ENCODE results near the gene GPRC5A. TPM values are rescaled to one million over a fixed set of nuclear protein-coding genes. Genes with fewer than 3 reads are reported as not detected.

The GPRC5A gene
- total RNA-seq, 1 donor from 2014 or later: not detected

- Mint-ChIP-seq H3K36me3 (ENCODE audit: unreplicated experiment) (no peaks in the 10 kb centered on the region), H3K27ac (ENCODE audit: unreplicated experiment) (no peak overlapping the region), H3K9me3 (ENCODE audit: unreplicated experiment) (no peaks in the 10 kb centered on the region), H3K4me3 (ENCODE audit: unreplicated experiment) (no peak overlapping the region), H3K4me1 (ENCODE audit: low read depth, unreplicated experiment) (no peaks in the 10 kb centered on the region), H3K27me3 (ENCODE audit: unreplicated experiment) (no peaks in the 10 kb centered on the region)
- DNase-seq: peak; percentile 20
- no peak for TF ChIP-seq CTCF (IDR thresholded peaks at IDR 0.05; ENCODE audit: partially characterized antibody, unreplicated experiment)
These were observed 13.4 kb upstream of the GPRC5A start for GRCh38 chr12:12877781-12878455.

DNA sequence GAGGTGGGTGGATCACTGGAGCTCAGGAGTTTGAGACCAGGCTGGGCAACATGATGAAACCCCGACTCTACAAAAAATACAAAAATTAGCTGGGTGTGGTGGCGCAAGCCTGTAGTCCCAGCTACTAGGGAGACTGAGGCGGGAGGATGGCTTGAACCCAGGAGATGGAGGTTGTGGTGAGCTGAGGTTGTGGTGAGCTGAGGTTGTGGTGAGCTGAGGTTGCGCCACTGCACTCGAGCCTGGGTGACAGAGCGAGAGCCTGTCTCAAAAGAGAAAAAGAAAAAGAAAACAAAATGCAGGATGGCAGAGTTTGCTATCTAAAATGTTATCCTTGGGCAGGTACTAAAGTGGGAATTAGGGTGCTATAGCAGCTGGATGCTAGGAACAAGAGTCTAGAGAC is 10.8 kb upstream of the GPRC5A start:
- Mint-ChIP-seq H3K9me3 (ENCODE audit: unreplicated experiment) (peaks cover 2% of the 10 kb centered on the region), H3K36me3 (ENCODE audit: unreplicated experiment) (no peaks in the 10 kb centered on the region), H3K27me3 (ENCODE audit: unreplicated experiment) (no peaks in the 10 kb centered on the region), H3K4me3 (ENCODE audit: unreplicated experiment) (no peak overlapping the region), H3K4me1 (ENCODE audit: low read depth, unreplicated experiment) (no peaks in the 10 kb centered on the region), H3K27ac (ENCODE audit: unreplicated experiment) (no peak overlapping the region)
- TF ChIP-seq CTCF (IDR thresholded peaks at IDR 0.05; ENCODE audit: partially characterized antibody, unreplicated experiment): no peak
- DNase-seq: no peak

DNA sequence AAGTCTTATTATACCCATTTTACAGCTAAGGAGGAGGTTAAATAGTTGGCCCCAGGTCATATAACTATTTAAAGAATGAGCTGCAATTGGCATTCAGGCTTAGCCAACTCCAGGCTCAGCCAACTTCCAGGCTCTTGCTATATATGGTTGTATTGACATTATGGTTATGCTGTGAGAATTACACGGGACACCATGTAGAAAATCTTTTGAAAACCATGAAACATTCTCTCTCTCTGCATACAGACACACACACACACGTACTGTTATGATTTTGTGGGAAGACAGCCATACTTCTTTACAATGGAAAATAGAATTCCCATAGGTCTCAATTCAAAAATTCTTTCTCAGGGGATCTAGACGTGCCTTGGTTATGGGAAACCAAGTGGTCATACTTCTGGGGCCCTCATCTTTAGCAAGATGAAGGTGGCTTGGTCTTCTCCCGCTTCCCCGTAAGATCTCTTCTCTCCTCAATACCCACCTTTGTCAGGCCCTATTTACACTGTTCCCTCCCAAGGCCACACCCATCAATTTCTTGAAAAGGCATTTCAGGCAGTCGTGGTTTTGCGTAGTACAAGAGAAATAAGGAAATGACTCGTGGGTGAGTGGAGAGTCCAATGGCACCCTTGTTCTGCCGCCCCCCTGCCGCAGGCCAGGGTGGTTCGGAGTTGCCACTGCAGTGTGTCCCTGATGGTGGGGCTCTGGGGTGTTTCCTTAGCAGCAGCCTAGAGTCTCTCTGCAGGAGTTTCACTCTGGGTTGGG is 10.0 kb upstream of the GPRC5A start:
- Mint-ChIP-seq H3K4me1 (ENCODE audit: low read depth, unreplicated experiment) (no peaks in the 10 kb centered on the region), H3K27ac (ENCODE audit: unreplicated experiment) (no peak overlapping the region), H3K4me3 (ENCODE audit: unreplicated experiment) (no peak overlapping the region), H3K27me3 (ENCODE audit: unreplicated experiment) (no peaks in the 10 kb centered on the region), H3K9me3 (ENCODE audit: unreplicated experiment) (peaks cover 2% of the 10 kb centered on the region), H3K36me3 (ENCODE audit: unreplicated experiment) (no peaks in the 10 kb centered on the region)
- no peak for DNase-seq
- no peak for TF ChIP-seq CTCF (IDR thresholded peaks at IDR 0.05; ENCODE audit: partially characterized antibody, unreplicated experiment)

DNA sequence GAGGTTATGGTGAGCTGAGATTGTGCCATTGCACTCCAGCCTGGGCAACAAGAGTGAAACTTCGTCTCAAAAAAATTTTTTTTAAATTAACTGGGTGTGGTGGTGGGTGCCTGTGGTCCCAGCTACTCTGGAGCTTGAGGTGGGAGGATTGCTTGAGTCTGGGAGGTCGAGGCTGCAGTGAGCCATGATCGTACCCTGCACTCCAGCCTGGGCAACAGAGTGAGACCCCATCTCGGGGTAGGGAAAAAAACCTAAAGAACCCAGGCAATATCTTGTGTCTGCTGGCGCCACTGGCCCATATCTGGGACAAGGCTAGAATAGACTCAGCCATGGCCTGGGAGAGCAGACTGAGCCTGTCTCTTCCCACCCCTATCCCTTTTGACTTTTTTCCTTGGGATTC is 9.1 kb upstream of the GPRC5A start:
- TF ChIP-seq CTCF (IDR thresholded peaks at IDR 0.05; ENCODE audit: partially characterized antibody, unreplicated experiment): no peak
- Mint-ChIP-seq H3K27ac (ENCODE audit: unreplicated experiment) (no peak overlapping the region), H3K4me1 (ENCODE audit: low read depth, unreplicated experiment) (no peaks in the 10 kb centered on the region), H3K4me3 (ENCODE audit: unreplicated experiment) (no peak overlapping the region), H3K27me3 (ENCODE audit: unreplicated experiment) (no peaks in the 10 kb centered on the region), H3K36me3 (ENCODE audit: unreplicated experiment) (no peaks in the 10 kb centered on the region), H3K9me3 (ENCODE audit: unreplicated experiment) (peaks cover 2% of the 10 kb centered on the region)
- no peak for DNase-seq

DNA sequence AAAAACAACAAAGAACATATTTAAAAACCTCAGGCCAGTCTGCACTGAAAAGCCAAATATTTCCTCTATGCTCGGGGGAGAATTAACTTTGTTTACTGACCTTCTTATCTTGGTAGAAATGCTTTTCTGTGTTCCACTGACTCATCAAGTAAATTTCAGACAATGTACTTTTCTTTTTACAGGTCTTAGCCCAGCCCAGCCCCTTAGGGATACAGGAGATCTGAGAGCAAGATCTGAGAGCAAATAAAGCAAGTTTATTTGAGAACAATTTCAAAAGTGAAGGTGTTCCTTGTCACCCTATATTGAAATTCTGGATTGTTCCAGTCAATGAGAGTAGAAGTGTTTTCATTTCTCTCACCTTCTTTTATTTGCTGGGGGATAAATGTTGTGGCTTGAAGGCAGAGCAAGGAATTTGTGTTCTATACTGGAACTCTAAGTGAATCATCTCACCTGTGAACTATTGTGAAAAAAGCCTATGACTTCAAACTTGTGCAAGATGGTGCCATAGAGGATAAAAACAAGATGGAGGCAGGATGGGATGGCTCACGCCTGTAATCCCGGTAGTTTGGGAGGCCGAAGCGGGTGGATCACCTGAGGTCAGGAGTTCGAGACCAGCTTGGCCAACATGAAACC is 7.9 kb upstream of the GPRC5A start:
- no peaks in the 10 kb centered on the region for H3K4me1 Mint-ChIP-seq (ENCODE audit: low read depth, unreplicated experiment)
- no peaks in the 10 kb centered on the region for H3K27me3 Mint-ChIP-seq (ENCODE audit: unreplicated experiment)
- no peak for TF ChIP-seq CTCF (IDR thresholded peaks at IDR 0.05; ENCODE audit: partially characterized antibody, unreplicated experiment)
- DNase-seq: no peak
- no peak overlapping the region for H3K27ac Mint-ChIP-seq (ENCODE audit: unreplicated experiment)
- H3K36me3 Mint-ChIP-seq (ENCODE audit: unreplicated experiment): no peaks in the 10 kb centered on the region
- H3K9me3 Mint-ChIP-seq (ENCODE audit: unreplicated experiment): peaks cover 2% of the 10 kb centered on the region
- no peak overlapping the region for H3K4me3 Mint-ChIP-seq (ENCODE audit: unreplicated experiment)

Measured in glutamatergic neuron (in vitro differentiated cells).